Testis (tissue), 3 donors: ENCODE results near the gene COQ8B. TPM values are rescaled to one million over a fixed set of nuclear protein-coding genes. Genes with fewer than 3 reads are reported as not detected.
A peak's percentile ranks its signal among the peaks of the same experiment; 100 is the strongest.
"Not testable (repeated sequence)": the region's sequence is repeated elsewhere in the genome, so short reads cannot be mapped to it uniquely, and the experiment has no call there.

Source experiments
- DNase-seq: peaks from one replicate; pipeline ENCODE4 v3.0.0-alpha.2; 2019
- H3K27ac ChIP-seq, 2 donors: fragments of 200-600 bp; sonication (generic); one replicate each; pipeline ENCODE4 v1.5.1; 2019
- H3K27me3 ChIP-seq: fragments of 200-600 bp; sonication (generic); one replicate; pipeline ENCODE4 v1.5.1; 2019
- H3K36me3 ChIP-seq: fragments of 200-600 bp; sonication (generic); one replicate; pipeline ENCODE4 v1.5.1; 2017; ENCODE audit warnings: low read depth; ENCODE audit errors: missing control alignments
- H3K4me1 ChIP-seq: fragments of 200-600 bp; sonication (generic); one replicate; pipeline ENCODE4 v1.5.1; 2019
- H3K4me3 ChIP-seq, 2 donors: fragments of 200-600 bp; sonication (generic); one replicate each; pipeline ENCODE4 v1.5.1; 2017 to 2019
- H3K9me3 ChIP-seq: fragments of 200-600 bp; sonication (generic); one replicate; pipeline ENCODE4 v1.5.1; 2017
- CTCF ChIP-seq, 3 experiments: fragments of 450-650 bp in 2 of 3; fragments of 200-600 bp in 1 of 3; sonication (generic) in 1 of 3; IDR thresholded peaks; one replicate each; pipeline ENCODE4 v1.5.1; 2016 to 2019; ENCODE audit warnings: antibody characterized with exemption in 3 of 3, mild to moderate bottlenecking in 2 of 3, moderate library complexity in 1 of 3
- POLR2A ChIP-seq: fragments of 450-650 bp; IDR thresholded peaks from one replicate; pipeline ENCODE4 v1.6.1; 2017; ENCODE audit warnings: antibody characterized with exemption, mild to moderate bottlenecking, moderate library complexity
- WGBS, 2 donors: methylation state at CpG; one replicate each; pipeline ENCODE4 v1.1.5; 2018; 5-methylcytosine and 5-hydroxymethylcytosine counted together
- intact Hi-C: fragments of 100-400 bp; cut with DNase I; formaldehyde crosslinking; loops from one replicate; pipeline ENCODE4 v1.15.1; 2023; ENCODE audit warnings: low total_unique reads
- polyA plus RNA-seq: library from polyadenylated mRNA; stranded (reverse); fragments of 350-450 nt; fragmentation: Illumina TruSeq; extraction: RNeasy Lipid Tissue Mini Kit (QIAGEN cat#74804); gene quantifications from one replicate; pipeline ENCODE4 v1.2.3, GENCODE V29; 2014; ENCODE audit warnings: low read depth, low replicate concordance; ENCODE audit not compliant: insufficient read depth
- total RNA-seq, 2 donors: library from RNA; depleted of rRNA; stranded (reverse); fragments of >200 nt; gene quantifications; one replicate each; pipeline ENCODE4 v1.2.3, GENCODE V29; 2016

The COQ8B gene
- total and polyA plus RNA-seq, 3 donors from 2014 or later: 43.8 to 71.7 (median 56.6) TPM

- Histone ChIP-seq H3K36me3 (no peaks in the 10 kb centered on the region), H3K9me3 (no peaks in the 10 kb centered on the region), H3K4me3 (no peak overlapping the region), H3K27ac (peak overlapping the region in 1 of 2 donors; percentile 84), H3K27me3 (no peaks in the 10 kb centered on the region), H3K4me1 (peaks cover 9% of the 10 kb centered on the region)
- TF ChIP-seq POLR2A: no peak
- no peak for TF ChIP-seq CTCF (IDR thresholded peaks at IDR 0.05)
- no peak for DNase-seq
- WGBS, 2 donors: 44 to 60% methylated on average over 1 of the region's 1 CpG
- intact Hi-C loops: loop anchor here (5.0 to 10.0 kb wide), 3 partner anchors 56 to 483 kb away; partner anchors contain the start of genes COQ8B and ITPKC
Observed at GRCh38 chr19:40661616-40662015, 55.1 kb downstream of the COQ8B start.

- TF ChIP-seq POLR2A: no peak
- TF ChIP-seq CTCF (IDR thresholded peaks at IDR 0.05): no peak
- 78 to 87% methylated on average over 11 of the region's 11 CpGs for WGBS, 2 donors
- Histone ChIP-seq H3K27ac (no peak overlapping the region), H3K36me3 (no peaks in the 10 kb centered on the region), H3K4me1 (peaks cover 9% of the 10 kb centered on the region), H3K9me3 (no peaks in the 10 kb centered on the region), H3K27me3 (no peaks in the 10 kb centered on the region), H3K4me3 (no peak overlapping the region)
- intact Hi-C loops: no loop called here
- no peak for DNase-seq
Observed at GRCh38 chr19:40659566-40659965, 57.1 kb downstream of the COQ8B start.

- no peak overlapping the region for H3K27ac ChIP-seq
- 90 to 93% methylated on average over 5 of the region's 5 CpGs for WGBS, 2 donors
- DNase-seq: no peak
- H3K36me3 ChIP-seq: no peaks in the 10 kb centered on the region
- no peaks in the 10 kb centered on the region for H3K27me3 ChIP-seq
- peaks cover 9% of the 10 kb centered on the region for H3K4me1 ChIP-seq
- TF ChIP-seq POLR2A (no peak), CTCF (IDR thresholded peaks at IDR 0.05) (no peak)
- no peak overlapping the region for H3K4me3 ChIP-seq
- H3K9me3 ChIP-seq: no peaks in the 10 kb centered on the region
- intact Hi-C loops: no loop called here
Observed at GRCh38 chr19:40659116-40659515, 57.6 kb downstream of the COQ8B start.

GRCh38 chr19:40658031-40658430, 58.7 kb downstream of the COQ8B start:
- no peak overlapping the region for H3K4me3 ChIP-seq
- H3K36me3 ChIP-seq: no peaks in the 10 kb centered on the region
- intact Hi-C loops: no loop called here
- H3K9me3 ChIP-seq: no peaks in the 10 kb centered on the region
- no peaks in the 10 kb centered on the region for H3K4me1 ChIP-seq
- no peak for TF ChIP-seq CTCF (IDR thresholded peaks at IDR 0.05)
- no peak for TF ChIP-seq POLR2A
- WGBS, 2 donors: 94 to 97% methylated on average over 8 of the region's 8 CpGs
- no peak for DNase-seq
- no peaks in the 10 kb centered on the region for H3K27me3 ChIP-seq
- H3K27ac ChIP-seq: no peak overlapping the region

- H3K27me3 ChIP-seq, H3K27ac ChIP-seq, DNase-seq, H3K36me3 ChIP-seq, H3K4me3 ChIP-seq, H3K4me1 ChIP-seq, intact Hi-C loops, H3K9me3 ChIP-seq: not testable (repeated sequence)
- 87 to 90% methylated on average over 7 of the region's 7 CpGs for WGBS, 2 donors
Observed at GRCh38 chr19:40655684-40656083, 61.0 kb downstream of the COQ8B start.

DNA sequence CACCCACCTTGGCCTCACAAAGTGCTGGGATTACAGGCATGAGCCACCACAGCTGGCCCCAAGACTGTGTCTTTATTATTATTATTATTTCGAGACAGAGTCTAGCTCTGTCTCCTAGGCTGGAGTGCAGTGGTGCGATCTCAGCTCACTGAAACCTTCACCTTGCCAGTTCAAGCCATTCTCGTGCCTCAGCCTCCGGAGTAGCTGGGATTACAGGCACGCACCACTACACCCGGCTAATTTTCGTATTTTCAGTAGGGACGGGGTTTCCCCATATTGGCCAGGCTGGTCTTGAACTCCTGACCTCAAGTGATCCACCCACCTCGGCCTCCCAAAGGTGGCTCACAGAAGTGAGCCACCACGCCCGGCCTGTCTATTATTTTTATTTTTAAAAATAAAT, 64.4 kb downstream of the COQ8B start:
- H3K9me3 ChIP-seq, H3K4me3 ChIP-seq, H3K27ac ChIP-seq, DNase-seq, H3K36me3 ChIP-seq, H3K4me1 ChIP-seq, intact Hi-C loops, H3K27me3 ChIP-seq: not testable (repeated sequence)
- WGBS, 2 donors: 82 to 91% methylated on average over 11 of the region's 11 CpGs
